NCI-H2107 (cell line): ENCODE measurements around the gene EIF2B2.
"Not testable (repeated sequence)": the region's sequence is repeated elsewhere in the genome, so short reads cannot be mapped to it uniquely, and the experiment has no call there.

Source experiments
- DNase-seq: peaks from one replicate; lab custom pipeline; 2025; lab: John Stamatoyannopoulos, UW

The EIF2B2 gene

DNA sequence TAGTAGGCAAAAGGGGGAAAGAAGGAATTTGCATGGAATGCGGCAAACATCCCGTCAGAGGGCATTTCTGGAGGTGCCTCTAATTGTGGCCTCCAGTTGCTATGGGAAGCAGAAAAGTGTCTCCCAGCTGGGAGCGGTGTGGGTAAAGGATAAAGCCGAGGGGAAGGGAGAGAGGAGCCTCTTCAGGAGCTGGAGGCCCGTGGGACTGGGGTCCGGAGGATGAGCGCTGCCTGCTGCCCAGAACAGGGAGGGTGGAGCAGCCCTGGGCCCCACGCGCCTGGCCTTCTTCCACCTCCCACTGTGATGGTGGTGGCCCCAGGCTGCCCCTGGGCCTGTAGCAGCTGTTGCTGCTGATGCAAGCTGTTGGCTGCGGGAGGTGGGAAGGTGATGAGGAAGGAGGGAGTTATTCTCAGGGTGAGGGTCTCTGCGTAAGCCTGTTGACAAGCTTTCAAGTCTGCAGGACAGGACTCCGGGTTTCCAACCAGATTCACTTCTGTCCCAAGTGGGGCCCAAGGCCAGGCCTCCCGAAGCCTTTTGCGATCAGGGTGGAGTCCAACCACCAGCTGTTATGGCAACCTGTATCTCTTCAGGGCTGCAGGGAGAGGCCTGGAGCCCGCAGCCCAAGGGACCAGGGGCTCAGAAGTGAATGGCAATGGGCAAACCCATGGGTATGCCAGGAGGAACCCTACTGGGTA lies 28.2 kb upstream of the EIF2B2 start:
- no peak for DNase-seq

DNA sequence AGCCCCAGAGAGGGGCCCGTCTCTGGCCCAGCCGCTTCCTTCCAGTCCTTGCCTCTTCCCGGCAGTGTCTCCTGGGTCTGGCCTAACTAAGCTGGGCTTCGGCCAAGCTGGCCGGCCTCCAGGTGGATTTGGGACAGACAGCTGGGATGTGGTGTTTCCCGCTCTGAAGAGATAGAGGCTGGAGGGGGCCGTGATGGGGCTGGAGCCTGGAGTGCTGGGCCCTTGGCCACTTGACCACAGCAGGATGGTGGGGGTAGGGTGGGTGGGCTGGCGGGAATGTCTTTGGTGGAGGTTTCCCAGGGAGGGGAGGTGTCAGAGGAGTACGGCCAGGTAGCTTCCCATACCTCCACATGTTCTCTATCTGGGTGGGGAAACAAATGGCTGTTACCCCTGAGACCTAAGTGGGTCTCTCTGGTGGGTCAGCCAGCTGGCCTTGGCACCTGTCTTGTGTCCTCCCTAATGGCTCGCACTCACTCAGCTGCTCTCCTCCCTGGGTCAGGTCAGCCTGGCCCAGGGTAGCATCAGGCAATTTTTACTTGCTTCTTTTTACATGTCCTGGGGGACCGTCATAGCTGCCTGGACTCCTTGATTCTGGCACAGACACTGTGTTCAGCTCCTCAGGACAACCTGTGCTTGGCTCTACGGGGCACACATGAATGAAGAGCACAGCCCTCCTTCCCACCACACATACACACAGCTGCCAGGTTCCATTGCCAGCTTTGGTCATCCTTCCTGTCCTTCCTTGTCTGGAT lies 27.5 kb upstream of the EIF2B2 start:
- no peak for DNase-seq

DNA sequence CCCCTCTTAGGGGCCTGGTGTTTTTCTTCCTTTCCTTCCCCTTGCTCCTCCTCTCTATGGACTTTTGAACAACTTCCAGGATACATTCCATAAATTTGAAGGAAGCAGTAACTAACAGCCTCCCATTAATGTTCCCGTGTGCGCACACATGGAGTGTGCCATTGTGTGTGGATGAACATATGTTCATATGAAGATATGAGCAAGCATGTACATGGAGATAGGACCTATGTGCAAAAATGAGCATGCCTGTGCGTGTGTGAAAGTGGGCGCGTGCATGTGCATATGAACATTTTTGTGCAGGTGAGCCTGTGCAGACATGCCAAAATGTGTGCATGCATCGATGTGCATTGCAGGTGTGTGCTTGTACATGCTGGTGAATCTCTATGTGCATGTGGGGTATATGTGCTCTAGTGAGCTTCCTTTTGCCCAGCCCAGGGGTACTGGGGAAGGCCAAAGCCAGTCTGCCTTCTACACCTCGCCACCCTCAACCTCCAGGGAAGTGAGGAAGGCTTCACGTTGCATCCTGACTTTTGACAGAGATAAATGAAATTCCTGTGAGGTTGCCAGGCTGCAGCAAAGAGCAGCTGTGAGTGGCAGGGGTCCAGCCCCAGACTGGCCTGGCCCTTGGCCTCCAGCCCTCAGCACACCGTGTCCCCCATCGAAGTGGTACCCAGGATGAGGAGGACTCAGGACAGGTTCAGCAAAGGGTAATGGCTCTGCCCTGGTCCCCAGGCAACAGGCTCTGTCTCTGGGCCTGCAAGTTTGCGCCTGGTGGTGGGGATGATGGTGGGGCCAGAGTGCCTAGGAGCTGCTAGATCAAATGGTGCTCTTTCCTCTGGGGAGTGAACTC lies 26.2 kb upstream of the EIF2B2 start:
- no peak for DNase-seq

DNA sequence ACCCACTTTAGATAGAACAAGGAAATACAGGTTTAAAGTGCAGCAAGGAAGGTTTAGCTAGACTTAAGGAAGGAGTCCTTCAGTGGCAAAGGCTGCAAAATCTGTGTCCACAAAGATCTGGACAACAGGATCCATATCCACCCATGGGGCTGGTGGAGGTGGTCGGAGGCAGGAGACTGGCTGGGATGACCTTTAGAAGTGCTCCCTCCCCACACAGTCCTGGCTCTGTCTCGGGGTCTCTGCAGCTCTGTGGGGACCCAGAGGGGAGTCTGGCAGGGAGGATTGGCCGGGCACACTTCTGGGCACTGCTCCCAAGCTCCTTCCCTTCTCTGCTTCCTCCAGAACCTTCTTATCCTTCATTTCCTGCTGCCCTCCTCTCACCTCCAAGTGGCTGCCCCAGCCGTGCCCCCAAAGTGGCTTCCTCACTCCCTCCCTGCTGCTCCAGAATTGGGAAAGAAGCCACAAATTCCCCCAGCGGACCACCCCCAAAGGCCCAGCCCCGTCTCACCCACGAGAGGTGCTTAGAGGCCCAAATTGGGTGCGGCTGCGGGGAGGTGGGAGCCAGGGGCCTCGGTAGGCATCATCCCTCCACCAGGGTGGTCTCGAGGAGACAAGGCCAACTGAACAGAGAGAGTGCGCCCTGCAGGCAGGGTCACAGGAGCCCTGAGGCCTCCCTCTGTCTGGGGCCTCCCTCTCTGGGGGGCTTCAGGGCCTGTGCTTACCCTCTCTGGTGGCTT lies 25.4 kb upstream of the EIF2B2 start:
- DNase-seq, result no peak

DNA sequence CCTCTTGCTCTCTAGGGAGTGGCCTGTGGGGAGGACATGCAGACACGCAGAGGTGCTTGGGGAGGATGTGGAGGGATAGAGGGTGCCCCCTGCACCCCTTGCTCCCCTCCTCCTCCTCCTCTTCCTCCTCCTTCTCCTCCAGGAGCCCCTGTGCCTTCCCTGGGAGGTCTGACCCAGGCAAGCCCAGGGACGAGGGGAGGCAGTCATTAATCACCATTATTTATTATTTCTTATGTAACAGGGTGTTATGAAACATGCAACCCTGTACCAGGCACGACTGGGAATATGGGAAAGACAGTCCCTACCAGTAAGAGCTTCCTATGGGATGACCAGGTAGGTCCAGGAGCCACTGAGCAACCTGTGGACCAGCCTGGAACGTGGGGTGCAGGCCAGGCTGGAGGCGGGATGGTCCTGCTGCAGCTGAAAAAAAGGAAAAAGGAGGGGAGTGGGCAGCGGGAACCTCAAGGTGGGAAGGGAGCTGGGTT lies 24.8 kb upstream of the EIF2B2 start:
- DNase-seq, result no peak

DNA sequence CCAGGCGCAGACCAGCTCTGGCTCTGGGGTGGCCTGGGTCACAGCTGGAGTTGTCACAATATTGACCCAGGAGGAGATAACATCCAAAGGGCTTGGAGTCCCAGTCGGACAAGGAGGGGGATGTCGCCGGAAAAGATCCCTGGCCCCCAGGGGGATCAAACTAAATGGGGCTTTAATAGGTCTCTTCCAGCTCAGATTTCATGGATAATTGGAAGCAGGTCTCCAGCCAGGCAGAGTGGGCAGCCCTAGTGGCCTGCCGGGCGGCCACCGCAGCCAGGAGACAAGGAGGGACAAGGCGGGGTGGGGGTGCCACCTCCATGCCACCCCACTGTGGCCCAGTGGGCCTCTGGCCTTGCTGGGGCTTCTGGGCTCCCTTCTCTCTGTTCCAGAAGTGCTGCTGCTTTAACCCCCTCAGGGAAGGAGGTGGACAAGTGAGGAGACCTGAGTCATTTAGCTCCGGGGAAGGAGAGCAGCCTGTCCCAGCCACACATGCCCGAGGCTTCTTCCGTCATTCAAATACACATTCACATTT lies 24.2 kb upstream of the EIF2B2 start:
- no peak for DNase-seq

DNA sequence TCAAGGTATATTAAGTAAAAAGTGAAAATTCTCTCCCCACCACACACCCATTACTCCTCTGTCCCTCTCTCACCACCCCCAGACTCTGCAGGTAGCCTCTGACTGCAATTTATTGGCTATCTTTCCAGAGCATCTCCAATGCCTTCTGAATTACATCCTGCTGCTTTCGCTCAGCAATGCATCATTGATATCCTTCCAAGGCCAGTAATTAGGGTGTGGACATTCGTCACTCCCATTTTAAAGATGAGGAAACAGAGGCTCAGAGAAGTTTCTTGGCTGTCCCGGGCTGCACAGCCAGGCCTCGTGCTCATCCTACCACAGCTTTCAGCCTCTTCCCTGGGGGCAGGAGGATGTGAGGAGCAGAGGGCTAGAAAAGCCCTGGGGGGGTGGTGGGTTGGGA lies 23.7 kb upstream of the EIF2B2 start:
- no peak for DNase-seq

DNA sequence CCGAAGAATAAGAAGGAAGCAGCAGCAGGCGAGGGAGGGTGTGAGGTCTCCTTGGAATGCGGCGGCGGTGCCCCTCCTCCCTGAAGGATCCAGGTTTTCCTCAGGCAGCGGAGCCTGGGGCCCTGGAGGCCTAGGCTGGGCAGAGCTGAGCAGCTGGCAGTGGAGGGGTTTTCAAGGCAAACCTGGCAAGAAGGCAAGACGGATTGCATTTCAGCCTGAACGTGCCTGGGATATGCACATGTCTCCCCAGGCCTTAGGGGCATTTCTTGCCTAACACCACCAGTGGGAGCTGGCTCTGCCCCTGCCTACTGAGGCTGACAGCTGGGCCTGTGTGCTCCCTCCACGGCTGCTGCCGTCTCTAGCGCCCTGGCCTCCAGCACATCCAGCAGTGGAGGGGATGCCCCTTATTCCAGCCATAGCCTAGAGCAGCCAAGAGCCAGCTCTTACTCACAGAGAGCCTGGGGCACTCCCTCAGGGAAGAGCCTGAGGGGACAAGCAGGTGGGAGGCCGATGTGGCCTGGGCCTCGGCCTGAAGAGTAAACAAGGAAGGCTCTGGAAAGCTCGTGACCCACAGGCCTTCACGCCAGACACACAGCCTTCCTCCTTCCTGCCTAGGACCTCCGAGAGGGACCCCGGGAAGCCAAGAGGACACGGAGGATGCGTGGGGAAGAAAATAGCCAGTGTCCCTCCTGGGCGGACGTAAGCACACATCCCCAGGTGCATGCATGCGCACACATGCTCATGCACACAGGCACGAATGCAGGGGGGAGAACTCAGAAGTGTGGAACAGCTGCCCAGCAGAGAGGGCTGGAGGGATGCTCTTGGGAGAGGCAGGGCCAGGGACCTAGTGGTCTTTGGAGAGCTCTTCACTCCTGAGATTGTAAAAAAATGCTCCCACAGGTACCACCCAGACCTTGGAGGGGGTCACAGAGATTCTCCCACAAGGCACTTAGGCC lies 23.0 kb upstream of the EIF2B2 start:
- DNase-seq, result peak; percentile 73

DNA sequence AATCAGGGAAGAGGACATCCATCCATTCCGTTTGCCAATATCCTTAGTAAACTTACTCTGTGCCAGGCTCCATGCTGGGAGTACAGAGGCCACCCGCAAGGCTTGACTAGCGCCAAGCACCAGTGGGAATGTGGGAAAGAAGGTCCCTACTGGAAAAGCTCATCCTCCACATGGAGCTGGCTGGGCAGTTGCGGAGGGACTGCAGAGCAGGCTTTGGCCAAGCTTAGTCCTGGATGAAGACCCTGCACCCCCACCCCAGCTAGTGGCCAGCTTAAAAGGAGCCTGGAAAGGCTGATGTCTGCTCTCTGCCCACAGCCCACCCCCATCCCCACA lies 22.4 kb upstream of the EIF2B2 start:
- no peak for DNase-seq

DNA sequence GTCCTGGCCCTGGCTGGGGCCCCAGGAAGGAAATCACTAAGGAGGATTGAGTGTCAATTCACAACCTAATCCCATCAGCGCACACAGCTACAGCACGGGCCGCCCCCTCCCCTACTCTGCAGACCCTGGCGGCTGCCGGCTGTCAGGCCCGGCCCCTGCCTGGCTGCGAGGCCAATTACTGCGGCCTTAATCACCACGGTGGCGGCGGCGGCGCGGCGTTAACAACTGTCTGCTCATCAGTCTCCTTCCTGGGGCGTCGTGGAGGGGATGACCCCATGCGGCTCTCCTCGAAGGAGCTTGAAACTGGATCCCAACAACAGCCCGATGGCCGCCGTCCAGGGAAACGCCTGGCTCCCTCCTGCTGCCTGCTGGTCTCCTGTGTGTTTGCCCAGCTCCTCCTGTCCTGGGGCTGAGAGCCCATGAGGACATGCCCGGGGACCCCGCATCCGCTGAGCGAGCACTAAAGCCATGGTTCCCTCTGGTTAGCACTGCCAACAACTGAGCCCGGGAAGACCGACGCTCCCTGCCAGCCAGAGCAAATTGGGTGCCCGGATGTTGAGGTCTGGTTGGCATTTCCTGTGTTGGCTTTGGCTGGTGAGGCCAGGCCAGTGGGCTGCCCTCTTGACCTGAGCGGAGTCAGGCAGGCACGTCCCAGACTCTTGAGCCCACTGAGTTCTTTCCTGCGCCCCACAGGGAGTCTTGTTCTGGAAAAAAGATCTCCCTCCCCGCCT lies 21.8 kb upstream of the EIF2B2 start:
- DNase-seq, result no peak

DNA sequence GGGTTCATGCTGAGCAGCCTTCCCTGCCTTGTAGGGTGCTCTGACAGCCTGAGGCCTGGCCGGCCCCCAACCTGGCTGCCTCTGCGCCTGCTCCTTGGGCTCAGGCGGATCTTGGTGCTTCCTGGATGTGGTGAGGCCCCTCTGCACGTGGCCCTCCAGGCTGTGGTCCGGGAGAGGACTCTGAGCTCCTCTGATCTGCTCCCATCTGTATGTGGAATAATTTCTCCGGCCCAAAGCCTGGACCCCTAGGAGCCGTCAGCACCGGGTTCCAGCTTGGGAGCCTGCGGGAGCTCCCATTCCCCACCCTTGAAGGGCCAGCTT lies 21.3 kb upstream of the EIF2B2 start:
- DNase-seq, result no peak

DNA sequence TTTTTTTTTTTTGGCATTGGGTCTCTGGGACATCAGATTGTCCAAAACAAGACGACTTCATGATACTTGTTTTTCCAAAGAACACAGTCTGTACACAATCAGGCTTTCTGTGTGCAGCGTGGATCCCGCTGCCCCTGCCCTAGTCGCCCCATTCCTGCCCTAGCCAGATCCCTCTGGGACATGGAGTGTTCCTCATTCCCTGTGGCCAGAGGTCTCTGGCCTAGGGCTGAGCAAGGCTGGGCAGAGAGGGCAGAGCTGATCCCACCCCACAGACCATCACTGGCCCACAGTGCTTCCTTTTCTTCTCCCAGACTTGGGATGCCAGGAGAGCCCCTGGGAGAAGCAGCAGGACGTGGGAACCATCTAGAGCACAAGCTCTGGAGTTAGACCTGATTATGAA lies 20.9 kb upstream of the EIF2B2 start:
- DNase-seq, result no peak

DNA sequence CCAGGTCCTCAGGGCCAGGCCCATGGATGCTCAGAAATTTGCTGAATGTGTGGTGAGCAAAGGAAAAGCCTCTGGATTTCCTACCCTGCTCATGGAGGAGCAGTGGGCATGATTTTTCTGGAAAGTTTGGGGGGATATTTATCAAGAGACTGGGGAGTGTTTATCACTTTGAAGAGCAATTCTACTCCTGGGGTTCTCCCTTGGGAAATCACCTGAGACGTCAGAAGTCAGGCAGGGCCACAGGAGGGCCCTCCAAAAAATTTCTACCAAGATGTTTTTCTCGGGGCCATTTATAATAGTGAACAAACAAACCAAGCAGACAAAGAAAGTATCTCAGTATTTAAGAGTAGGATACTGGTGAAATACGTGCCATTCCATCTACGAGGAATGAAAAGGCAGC lies 20.1 kb upstream of the EIF2B2 start:
- DNase-seq, result no peak

DNA sequence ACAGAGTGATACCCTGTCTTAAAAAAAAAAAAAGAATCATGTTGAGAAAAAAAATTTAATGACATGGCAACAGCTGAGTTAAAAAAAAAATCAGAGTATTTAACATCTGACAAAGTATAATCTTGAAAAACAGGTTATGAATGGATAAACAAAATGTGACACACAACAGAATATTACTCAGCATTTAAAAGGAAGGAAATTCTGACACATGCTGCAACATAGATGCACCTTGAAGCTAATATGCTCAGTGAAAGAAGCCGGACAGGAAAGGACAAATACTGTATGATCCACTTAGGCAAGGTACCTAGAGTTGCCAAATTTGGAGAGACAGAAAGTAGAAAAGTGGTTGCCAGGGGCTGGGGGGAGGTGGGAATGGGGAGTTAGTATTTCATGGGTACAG lies 19.4 kb upstream of the EIF2B2 start:
- DNase-seq, result no peak

DNA sequence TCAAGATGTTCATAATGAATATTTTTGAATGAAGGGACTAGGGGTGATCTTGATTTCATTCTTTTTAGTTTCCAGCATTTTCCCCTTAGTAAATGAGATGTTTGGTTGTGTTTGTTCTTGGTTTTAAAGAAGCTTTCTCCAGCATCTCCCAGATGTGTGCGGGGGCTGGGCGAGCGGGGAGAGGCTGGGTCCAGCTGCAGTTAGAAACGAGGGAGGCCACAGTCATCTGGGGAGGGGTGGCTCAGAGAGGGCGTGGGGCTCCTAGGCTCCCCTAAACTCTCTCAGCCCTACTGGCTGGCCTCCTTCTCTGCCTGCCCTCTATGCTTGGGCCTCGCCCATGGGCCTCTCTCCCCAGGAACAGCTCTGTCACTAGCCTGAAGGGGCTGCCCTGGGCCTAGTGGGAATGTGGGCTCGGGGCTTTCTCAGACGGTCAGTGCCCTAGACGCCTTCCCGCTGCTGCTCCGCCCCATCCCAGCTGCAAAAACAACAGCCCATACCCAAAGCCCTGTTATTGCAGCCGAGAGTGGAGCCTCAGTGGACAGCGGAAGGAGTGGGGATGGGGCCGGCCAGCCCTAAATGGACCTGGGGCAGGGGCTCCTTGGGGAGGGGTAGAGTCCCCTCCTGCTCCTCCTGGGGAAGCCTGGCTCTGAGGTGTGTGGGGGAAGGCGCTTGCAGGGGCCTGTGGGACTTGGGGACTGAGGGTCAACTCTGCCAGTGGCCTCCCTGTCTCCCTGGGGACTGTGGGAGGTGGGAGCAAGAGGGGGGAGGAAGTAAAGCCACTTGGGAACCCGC lies 18.3 kb upstream of the EIF2B2 start:
- no peak for DNase-seq

DNA sequence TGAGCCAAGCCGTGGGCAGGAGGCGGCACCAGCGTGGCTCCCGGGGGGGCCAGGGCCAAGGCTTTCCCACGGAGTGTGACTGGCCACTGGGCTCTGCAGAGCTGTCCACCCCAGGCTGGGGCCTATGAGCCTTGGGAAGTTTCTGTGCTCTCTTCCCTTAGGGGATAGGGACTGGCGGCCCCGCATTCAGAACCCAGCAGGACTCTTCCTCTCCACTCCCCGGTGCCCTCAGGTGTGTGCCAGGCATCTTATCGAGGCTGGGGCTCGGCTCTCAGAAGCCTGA lies 17.8 kb upstream of the EIF2B2 start:
- no peak for DNase-seq

DNA sequence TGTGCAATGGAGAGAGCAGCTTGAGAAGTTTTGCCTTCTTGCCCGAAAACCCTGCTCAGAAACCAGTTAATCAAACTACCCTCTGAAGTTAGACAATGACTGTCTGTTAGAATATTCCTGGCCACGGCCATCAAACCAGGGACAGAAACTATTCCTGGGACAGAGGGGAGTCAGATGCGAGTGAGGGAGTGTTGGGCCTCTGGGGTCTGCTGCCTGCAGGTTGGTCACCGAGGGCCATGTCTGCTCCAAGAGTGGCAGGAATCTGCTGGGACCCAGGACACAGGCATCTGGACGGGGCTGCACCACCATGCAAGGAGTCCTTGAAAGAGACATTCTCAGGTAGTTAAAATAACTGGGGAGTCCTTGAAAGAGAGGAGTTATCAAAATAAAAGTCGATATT lies 16.9 kb upstream of the EIF2B2 start:
- no peak for DNase-seq

DNA sequence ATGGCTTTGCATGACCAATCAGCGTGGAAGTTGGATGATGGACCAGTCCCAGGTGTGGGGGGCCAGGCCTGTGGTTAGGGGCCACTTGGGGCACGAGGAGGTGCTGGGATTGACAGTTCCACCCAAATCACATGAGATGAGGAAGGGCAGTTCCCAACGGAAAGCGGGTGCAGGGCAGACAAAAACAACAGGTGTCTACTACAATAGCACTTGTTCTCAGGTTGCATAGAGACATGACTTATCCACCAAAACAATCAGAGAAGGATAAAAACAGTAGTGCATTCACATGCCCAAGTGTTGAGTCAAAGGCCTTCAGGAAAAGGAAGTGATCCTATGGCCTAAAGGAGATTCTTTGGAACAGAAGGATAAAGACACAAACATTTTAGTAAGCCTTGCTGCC lies 14.6 kb upstream of the EIF2B2 start:
- DNase-seq, result peak; percentile 67

DNA sequence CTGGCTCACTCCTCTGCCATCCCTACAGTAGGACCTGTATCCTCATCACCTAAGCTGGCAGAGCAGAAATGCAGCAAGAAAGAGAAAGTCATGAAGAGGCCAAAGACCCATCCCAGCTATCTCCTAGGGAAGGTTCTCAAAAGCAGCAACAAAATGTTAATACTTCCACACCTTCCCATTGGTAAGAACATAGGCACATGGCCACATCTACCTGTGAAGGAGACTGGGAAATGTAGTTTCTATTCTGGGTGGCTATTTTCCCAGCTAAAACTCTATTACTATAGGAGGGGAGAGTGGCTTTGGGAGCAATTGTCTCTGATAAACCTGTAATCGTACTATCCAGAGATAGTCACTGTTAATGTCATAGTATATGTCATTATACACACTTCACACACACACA lies 13.7 kb upstream of the EIF2B2 start:
- DNase-seq, result no peak

DNA sequence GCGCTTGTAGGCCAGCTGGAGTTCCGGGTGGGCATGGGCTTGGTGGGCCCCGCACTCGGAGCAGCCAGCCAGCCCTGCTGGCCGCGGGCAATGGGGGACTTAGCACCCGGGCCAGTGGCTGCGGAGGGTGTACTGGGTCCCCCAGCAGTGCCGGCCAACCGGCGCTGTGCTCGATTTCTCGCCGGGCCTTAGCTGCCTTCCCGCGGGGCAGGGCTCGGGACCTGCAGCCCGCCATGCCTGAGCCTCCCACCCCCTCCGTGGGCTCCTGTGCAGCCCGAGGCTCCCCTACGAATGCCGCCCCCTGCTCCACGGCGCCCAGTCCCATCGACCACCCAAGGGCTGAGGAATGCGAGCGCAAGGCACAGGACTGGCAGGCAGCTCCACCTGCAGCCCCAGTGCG lies 8.5 kb upstream of the EIF2B2 start:
- not testable (repeated sequence) for DNase-seq
